IPS-18a (cell line): Measurements from ENCODE around the gene GPR31.
"Not testable (repeated sequence)": the region's sequence is repeated elsewhere in the genome, so short reads cannot be mapped to it uniquely, and the experiment has no call there.

ENCODE experiments used
- H3K27ac ChIP-seq: one replicate; pipeline ENCODE4 v1.5.1; 2013; ENCODE audit warnings: low read length
- H3K27me3 ChIP-seq: one replicate; pipeline ENCODE4 v1.6.1; 2013; ENCODE audit warnings: mild to moderate bottlenecking, low read length; ENCODE audit not compliant: control insufficient read depth, insufficient read depth
- H3K36me3 ChIP-seq: one replicate; pipeline ENCODE4 v1.6.1; 2013; ENCODE audit warnings: low read depth, low read length; ENCODE audit not compliant: control insufficient read depth
- H3K4me1 ChIP-seq: one replicate; pipeline ENCODE4 v1.6.1; 2013; ENCODE audit warnings: low read depth, low read length; ENCODE audit not compliant: control insufficient read depth
- H3K4me3 ChIP-seq: one replicate; pipeline ENCODE4 v1.5.1; 2013; ENCODE audit warnings: low read length
- H3K9ac ChIP-seq: one replicate; pipeline ENCODE4 v1.6.1; 2013; ENCODE audit warnings: mild to moderate bottlenecking, low read length, moderate library complexity
- H3K9me3 ChIP-seq: one replicate; pipeline ENCODE4 v1.6.1; 2013; ENCODE audit warnings: low read depth, low read length; ENCODE audit not compliant: control insufficient read depth

The GPR31 gene

DNA sequence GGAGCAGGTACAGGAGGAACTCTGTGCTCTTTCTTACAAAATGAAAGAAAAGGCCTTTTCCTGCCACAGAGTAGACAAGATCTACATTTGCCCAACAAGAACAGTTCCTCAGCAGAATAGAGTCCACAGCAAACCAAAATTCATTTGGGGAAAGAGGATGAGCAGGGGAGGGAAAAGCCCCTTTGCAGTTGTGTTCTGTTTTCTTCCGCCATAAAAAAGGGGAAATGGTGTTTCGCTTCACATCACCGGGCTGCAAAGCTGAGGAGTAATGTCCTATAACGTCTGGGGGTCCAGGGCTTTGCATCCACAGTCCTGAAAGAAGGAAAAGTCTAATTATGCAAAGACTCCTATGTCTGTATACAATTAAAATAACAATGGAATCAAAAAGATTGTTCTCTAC lies at the start of gene GPR31:
GPR31 (minus strand) TSS at position 118 of the 400 bp plus-strand sequence. CDS start 149 bp downstream, outside the sequence.
- no peak within 1 kb of the TSS for H3K9ac ChIP-seq
- no peaks in the 10 kb centered on the region for H3K36me3 ChIP-seq
- H3K27me3 ChIP-seq: no peaks in the 10 kb centered on the region
- H3K4me3 ChIP-seq: no peak within 1 kb of the TSS
- H3K27ac ChIP-seq: no peak within 1 kb of the TSS
- no peaks in the 10 kb centered on the region for H3K9me3 ChIP-seq
- peaks cover 9% of the 10 kb centered on the region for H3K4me1 ChIP-seq

GRCh38 chr6:167207527-167207926 lies 49.7 kb upstream of the GPR31 start:
- H3K4me1 ChIP-seq: no peaks in the 10 kb centered on the region
- no peak overlapping the region for H3K27ac ChIP-seq
- no peaks in the 10 kb centered on the region for H3K27me3 ChIP-seq
- no peak overlapping the region for H3K4me3 ChIP-seq
- H3K9me3 ChIP-seq: no peaks in the 10 kb centered on the region
- H3K9ac ChIP-seq: no peak overlapping the region
- no peaks in the 10 kb centered on the region for H3K36me3 ChIP-seq

DNA sequence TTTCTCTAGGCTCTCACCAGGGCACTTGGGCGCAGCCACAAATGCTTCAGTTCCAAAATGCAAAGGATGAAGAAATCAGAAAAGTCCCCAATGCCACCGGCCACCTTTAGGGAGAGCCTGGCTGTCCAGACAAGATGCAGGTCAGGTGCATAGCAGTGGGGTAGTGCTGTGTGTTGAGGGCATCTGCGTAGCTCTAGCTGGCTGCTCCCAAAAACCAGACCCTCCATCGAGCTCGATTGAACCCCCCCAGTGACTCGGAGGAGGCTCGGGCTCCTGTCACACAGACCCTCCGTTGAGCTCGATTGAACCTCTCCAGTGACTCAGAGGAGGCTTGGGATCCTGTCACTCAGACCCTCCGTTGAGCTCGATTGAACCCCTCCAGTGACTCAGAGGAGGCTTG lies 47.5 kb upstream of the GPR31 start:
- H3K4me1 ChIP-seq, H3K9ac ChIP-seq, H3K36me3 ChIP-seq, H3K9me3 ChIP-seq, H3K4me3 ChIP-seq, H3K27ac ChIP-seq, H3K27me3 ChIP-seq: not testable (repeated sequence)

DNA sequence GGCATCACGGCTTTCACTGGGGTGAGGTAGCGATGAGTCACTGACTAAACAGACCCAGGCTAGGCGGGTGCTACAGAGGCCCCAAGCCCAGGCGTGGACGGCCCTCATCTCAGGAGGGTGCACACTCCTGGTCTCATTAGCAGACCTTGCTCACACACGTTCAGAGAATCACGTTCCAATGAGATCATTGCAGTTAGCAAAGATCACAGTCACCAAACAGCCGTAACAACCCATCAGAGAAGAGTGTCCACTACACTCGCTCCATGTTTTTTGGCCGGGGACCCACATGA lies 46.2 kb upstream of the GPR31 start:
- H3K27ac ChIP-seq, H3K4me1 ChIP-seq, H3K36me3 ChIP-seq, H3K27me3 ChIP-seq, H3K9ac ChIP-seq, H3K4me3 ChIP-seq, H3K9me3 ChIP-seq: not testable (repeated sequence)

- H3K36me3 ChIP-seq, H3K27me3 ChIP-seq, H3K4me1 ChIP-seq, H3K4me3 ChIP-seq, H3K27ac ChIP-seq, H3K9me3 ChIP-seq, H3K9ac ChIP-seq: not testable (repeated sequence)
These were observed 45.7 kb upstream of the GPR31 start for GRCh38 chr6:167203261-167204058.

DNA sequence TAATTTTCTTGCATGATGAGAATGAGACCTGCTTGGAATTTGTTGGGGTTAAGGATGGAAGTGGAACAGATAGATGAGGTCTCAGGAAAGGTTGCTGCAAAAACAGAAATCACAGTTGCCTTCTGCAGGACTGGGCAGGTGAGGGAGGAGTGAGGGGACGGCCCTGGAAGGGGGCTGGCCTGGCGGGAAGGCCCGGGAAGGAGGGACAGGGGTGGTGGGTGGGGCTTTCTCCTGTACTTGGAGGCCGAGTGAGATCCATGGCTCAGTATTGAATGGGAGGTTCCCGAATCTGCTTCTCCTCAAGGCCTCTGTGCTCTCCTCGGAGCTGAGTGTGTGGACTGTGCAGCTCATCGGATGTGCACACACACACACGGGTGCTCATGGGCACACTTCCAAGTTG lies 44.8 kb upstream of the GPR31 start:
- not testable (repeated sequence) for H3K27me3 ChIP-seq, H3K4me1 ChIP-seq, H3K9me3 ChIP-seq, H3K36me3 ChIP-seq, H3K4me3 ChIP-seq, H3K27ac ChIP-seq, H3K9ac ChIP-seq

GRCh38 chr6:167200806-167201205 lies 43.0 kb upstream of the GPR31 start:
- H3K27me3 ChIP-seq: no peaks in the 10 kb centered on the region
- H3K27ac ChIP-seq: no peak overlapping the region
- no peaks in the 10 kb centered on the region for H3K36me3 ChIP-seq
- no peaks in the 10 kb centered on the region for H3K4me1 ChIP-seq
- H3K9ac ChIP-seq: no peak overlapping the region
- no peaks in the 10 kb centered on the region for H3K9me3 ChIP-seq
- H3K4me3 ChIP-seq: no peak overlapping the region

DNA sequence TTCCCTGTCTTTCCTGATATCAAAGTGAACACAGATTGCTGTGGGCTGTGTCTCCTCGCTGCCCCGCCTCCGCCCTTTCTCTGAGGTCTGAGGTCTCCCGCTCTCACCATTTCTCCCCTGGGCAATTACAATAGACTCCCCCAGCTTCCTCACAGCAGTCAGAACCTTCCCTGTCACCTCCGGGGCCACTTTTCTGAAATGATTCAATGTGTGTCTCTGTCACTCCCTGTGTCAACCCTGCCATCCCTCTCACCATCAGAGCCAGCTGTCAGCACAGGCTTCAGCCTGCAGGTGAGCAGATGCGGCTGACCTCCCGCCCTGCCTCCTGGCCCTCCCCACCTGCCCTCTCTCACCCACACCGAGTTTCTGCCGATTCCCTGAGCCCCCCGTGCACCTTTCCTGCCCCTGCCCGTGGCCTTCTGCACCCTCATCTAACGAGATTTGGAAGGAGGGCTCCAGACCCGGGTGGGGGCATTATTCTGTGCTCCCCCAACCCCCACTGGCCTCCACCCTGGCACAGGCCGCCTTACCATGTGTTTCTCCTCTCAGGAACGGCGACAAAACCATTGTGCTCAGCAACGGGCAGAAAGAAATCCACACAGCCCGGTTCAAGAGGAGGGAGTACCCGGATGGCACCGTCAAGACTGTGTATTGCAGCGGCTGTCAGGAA lies 38.3 kb upstream of the GPR31 start:
- not testable (repeated sequence) for H3K4me1 ChIP-seq, H3K36me3 ChIP-seq, H3K9me3 ChIP-seq, H3K4me3 ChIP-seq, H3K9ac ChIP-seq, H3K27ac ChIP-seq, H3K27me3 ChIP-seq

DNA sequence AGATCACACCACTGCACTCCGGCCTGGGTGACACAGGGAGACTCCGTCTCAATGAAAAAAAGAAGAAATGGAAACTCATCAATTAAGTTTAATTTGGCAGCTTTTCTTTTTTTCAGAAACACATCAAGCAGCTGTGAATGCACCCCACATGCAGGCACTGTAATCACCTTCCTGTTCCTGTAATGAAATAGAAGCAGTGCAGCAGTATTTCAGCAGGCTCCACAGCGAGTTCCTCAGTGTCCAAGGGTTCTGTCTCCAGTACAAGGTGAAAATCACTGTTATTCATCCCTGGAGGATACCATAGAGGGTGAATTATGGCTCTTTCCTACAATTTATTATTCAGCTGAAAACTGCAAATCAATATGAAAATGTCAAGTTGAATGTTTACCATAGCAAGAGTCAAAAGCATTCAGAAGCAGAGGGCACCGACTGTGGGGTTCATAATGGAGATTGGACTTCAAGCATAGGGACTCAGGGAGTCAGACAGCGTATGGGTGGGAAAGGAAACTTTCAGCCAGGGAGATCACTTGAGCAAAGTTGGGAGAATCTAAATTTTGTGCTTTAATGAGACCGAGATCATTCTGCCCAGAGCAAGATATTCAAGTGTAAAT lies 35.8 kb upstream of the GPR31 start:
- H3K9ac ChIP-seq: not testable (repeated sequence)

DNA sequence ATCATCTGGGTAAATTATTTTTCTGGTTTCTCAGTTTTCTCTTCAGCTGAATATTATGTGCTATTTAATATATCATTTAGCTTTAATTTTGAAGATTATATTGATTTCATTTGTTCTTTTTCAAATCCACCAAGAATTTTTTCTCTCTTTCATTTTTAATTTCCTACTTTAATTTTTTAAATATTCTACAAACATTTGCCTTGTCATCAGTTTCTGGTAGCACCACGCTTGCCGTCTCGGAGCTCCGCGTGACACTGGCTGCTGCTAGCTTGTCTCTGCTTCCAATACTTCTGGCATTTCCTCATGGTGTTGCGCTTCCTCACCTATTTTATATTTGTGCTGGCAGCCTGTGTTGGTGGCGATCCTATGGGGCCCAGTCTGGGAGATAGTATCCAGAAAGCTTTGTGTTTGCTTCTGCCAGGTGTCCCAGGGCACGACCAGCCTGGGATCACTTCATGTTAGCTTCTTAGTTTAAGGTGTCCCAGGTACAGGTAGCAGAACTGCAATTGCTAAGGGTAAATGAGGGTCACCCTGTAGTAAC lies 33.3 kb upstream of the GPR31 start:
- H3K9me3 ChIP-seq: not testable (repeated sequence)

More for the DNA sequence above, 35.8 kb upstream of the GPR31 start:
- not testable (repeated sequence) for H3K4me3 ChIP-seq, H3K27me3 ChIP-seq, H3K9me3 ChIP-seq, H3K36me3 ChIP-seq, H3K4me1 ChIP-seq, H3K27ac ChIP-seq

DNA sequence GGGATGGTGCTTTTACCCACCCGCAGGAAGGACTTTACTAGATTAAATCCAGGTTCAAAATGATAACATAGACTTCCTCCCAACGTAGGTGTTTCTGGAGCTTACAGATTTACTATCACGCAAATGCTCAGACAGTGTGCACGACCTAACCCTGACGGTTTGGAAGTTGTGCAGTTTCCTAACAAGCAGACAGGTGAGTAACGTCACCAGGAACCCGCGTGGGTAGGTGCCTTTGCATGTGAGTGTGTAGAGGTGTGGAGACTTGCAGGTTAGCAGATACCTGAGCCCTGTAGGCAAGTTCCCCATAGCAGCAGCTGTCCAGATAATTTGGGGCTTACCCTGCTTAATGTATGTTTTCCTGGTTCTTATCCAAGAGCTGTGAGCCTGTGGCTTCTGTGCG lies 29.5 kb upstream of the GPR31 start:
- not testable (repeated sequence) for H3K9ac ChIP-seq, H3K27me3 ChIP-seq, H3K4me1 ChIP-seq, H3K4me3 ChIP-seq, H3K27ac ChIP-seq, H3K36me3 ChIP-seq, H3K9me3 ChIP-seq

More for the DNA sequence above, 33.3 kb upstream of the GPR31 start:
- H3K4me3 ChIP-seq, H3K4me1 ChIP-seq, H3K9ac ChIP-seq, H3K27me3 ChIP-seq, H3K27ac ChIP-seq, H3K36me3 ChIP-seq: not testable (repeated sequence)

DNA sequence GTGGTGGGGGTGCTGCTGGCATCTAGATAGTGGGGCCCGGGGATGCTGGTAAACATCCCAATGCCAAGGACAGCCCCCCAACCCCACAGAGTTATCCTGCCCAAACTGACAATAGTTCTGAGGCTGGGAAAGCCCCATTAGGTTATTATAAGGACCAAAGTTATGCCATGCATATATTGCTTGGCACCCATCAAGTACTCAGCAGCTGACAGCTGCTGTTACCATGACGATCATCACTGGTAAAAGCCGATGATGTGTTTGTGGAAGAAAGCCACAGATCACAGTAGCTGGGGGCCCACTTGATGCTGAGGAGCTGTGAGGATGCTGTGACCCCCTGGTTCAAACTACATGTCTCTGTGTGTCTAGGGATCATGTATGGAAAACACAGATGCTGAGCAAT lies 27.3 kb upstream of the GPR31 start:
- H3K27ac ChIP-seq, H3K27me3 ChIP-seq, H3K9ac ChIP-seq, H3K36me3 ChIP-seq, H3K4me3 ChIP-seq, H3K9me3 ChIP-seq, H3K4me1 ChIP-seq: not testable (repeated sequence)
